Liver (tissue), 3 donors: ENCODE measurements around the gene GCNT1.

Experiments used
- CTCF ChIP-seq: fragments of 150-350 bp; IDR thresholded peaks from 2 replicates; pipeline ENCODE4 v1.5.1; 2017; ENCODE audit warnings: improper control_type of control experiment, low read depth, low read length; ENCODE audit not compliant: missing input control
- EGR1 ChIP-seq, 2 donors: IDR thresholded peaks; 2 replicates each; pipeline ENCODE4 v1.6.1; 2016 to 2018; ENCODE audit warnings: antibody characterized with exemption in 2 of 2, low read depth in 2 of 2
- FOXA1 ChIP-seq: IDR thresholded peaks from 2 replicates; pipeline ENCODE4 v1.6.1; 2016; ENCODE audit warnings: antibody characterized with exemption
- HNF4G ChIP-seq: IDR thresholded peaks from 2 replicates; pipeline ENCODE4 v1.6.1; 2016; ENCODE audit warnings: antibody characterized with exemption
- JUND ChIP-seq, 2 donors: IDR thresholded peaks; 2 replicates each; pipeline ENCODE4 v1.6.1; 2016; ENCODE audit warnings: antibody characterized with exemption in 2 of 2
- MAX ChIP-seq: IDR thresholded peaks from 2 replicates; pipeline ENCODE4 v1.6.1; 2016; ENCODE audit warnings: antibody characterized with exemption
- NR2F2 ChIP-seq: IDR thresholded peaks from 2 replicates; pipeline ENCODE4 v1.6.1; 2016; ENCODE audit warnings: antibody characterized with exemption
- RAD21 ChIP-seq, 2 donors: IDR thresholded peaks; 2 replicates each; pipeline ENCODE4 v1.6.1; 2016; ENCODE audit warnings: antibody characterized with exemption in 2 of 2, mild to moderate bottlenecking in 2 of 2
- RXRA ChIP-seq, 2 donors: IDR thresholded peaks; 2 replicates each; pipeline ENCODE4 v1.6.1; 2017 to 2018; ENCODE audit warnings: antibody characterized with exemption in 2 of 2, mild to moderate bottlenecking in 1 of 2
- SP1 ChIP-seq: IDR thresholded peaks from 2 replicates; pipeline ENCODE4 v1.6.1; 2018; ENCODE audit warnings: antibody characterized with exemption, mild to moderate bottlenecking
- TAF1 ChIP-seq: conservative IDR thresholded peaks from 2 replicates; pipeline ENCODE4 v1.6.1; 2016; ENCODE audit warnings: antibody characterized with exemption, mild to moderate bottlenecking
- YY1 ChIP-seq: IDR thresholded peaks from 2 replicates; pipeline ENCODE4 v1.6.1; 2016; ENCODE audit warnings: antibody characterized with exemption, mild to moderate bottlenecking
- donor health status: healthy.
- donor health status: healthy.

- TF ChIP-seq CTCF (no peak), EGR1 (IDR thresholded peaks at IDR 0.05; ENCODE audit: low read depth in 2 of 2) (no peak), RXRA (IDR thresholded peaks at IDR 0.05) (no peak), JUND (IDR thresholded peaks at IDR 0.05) (no peak), MAX (no peak), SP1 (no peak), YY1 (no peak), TAF1 (no peak), RAD21 (IDR thresholded peaks at IDR 0.05) (no peak), NR2F2 (no peak), HNF4G (no peak), FOXA1 (no peak)
These were observed 6.7 kb downstream of the GCNT1 start for GRCh38 chr9:76465442-76466298.
